NCI-H2196 (cell line): Measurements from ENCODE around the gene BNC1.
"Not testable (repeated sequence)": the region's sequence is repeated elsewhere in the genome, so short reads cannot be mapped to it uniquely, and the experiment has no call there.

Experiments
- DNase-seq: peaks from one replicate; lab custom pipeline; 2025; ENCODE audit not compliant: unreplicated experiment; lab: John Stamatoyannopoulos, UW

The BNC1 gene

DNA sequence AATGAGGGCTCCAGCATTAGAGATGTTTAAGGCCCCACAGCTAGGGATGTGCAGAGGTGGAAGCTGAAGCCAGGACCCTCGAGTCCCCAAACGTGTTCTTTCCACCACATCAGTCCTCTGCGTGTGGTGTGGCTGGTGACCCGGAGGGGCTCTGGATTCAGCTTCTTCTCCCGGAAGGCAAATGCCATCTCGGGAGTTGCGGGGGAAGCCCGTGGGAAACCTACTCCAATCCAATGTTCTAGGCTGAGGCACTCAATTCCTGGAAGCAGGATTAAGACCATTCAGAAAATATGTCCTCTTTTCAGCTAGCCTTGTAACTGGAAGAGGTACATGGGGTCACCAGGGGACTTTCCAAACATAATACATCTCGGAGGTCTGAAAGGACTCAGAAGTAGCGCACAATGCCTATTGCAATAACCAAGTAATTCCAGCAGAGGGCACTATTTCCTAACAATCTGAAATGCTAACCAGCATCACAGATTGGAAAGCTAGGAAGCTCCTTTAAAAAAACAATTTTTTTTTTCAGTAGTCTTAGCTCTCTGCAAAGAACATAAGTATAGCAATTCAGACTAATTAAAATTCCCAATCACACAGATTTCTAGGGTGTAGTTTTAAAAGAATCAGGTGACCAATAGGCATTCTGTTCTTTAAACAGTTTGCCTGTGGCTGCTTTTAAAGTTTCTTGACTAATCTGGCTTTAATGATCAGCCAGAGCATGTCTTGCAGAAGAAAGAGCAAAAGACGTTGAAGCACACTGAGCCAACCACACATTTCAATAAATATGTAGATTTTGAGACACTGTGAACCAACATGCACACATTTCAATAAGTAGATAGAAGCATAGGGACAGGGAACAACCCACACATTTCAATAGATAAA lies 36.1 kb downstream of the BNC1 start:
- peak; percentile 52 for DNase-seq

DNA sequence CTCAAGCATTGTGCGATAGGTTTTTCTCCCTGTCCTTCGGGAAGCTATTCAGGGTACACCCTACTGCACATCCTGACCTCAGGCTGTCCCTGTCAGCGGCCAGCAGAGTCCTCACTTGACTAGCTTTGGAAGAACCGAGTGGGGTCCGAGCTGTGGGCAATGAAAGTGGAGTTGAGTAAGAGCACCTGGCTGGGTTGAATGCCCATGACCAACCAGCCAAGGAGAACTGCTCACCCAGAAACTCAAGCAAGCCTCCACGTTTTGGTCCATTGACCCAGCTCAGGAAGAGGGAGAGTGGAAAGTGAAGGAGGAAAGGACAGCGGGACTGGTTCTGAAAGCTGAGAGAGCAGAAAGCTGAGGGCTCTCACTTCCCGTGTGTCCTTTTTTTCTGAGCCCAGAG lies 40.8 kb downstream of the BNC1 start:
- DNase-seq: no peak

DNA sequence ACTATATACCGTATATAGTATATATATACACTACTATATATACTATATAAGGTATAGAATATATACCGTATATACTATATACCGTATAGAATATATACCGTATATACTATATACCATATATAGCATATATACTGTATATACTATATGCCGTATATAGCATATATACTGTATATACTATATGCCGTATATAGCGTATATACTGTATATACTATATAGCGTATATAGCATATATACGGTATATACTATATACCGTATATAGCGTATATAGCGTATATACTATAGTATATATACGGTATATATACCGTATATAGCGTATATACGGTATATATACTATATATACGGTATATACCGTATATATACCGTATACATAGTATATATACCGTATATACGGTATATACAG lies 54.2 kb downstream of the BNC1 start:
- DNase-seq: no peak

DNA sequence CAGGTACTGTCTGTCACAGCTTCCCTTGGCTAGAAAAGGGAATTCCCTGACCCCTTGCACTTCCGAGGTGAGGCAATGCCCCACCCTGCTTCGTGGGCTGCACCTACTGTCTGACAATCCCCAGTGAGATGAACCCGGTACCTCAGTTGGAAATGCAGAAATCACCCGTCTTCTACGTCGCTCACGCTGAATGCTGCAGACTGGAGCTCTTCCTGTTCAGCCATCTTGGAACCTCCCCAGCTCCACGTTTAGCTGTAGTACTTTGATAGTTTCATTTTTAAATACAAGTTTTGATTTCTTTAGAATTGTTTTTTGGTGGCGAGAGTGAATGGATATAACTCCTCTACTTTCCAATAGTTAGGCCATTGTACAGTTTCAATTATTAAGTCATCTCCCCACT lies 59.0 kb downstream of the BNC1 start:
- DNase-seq: no peak

DNA sequence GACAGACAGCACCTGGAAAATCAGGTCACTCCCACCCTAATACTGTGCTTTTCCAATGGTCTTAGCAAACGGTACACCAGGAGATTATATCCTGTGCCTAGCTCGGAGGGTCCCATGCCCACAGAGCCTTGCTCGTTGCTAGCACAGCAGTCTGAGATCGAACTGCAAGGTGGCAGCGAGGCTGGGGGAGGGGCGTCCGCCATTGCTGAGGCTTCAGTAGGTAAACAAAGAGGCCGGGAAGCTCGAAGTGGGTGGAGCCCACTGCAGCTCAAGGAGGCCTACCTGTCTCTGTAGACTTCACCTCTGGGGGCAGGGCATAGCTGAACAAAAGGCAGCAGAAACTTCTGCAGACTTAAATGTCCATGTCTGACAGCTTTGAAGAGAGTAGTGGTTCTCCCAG lies 62.7 kb downstream of the BNC1 start:
- DNase-seq: not testable (repeated sequence)

DNA sequence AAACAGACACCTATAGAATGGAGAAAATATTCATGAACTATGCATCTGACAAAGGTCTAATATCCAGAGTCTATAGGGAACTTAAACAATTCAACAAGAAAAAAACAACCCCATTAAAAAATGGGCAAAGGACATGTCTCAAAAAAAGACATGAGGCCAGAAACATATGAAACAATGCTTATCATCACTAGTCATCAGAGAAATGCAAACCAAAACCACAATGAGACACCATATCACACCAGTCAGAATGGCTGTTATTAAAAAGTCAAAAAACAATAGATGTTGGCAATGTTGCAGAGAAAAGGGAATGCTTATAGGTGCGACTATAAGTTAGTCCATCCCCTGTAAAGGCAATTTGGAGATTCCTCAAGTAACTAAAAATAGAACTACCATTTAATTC lies 65.4 kb downstream of the BNC1 start:
- DNase-seq: no peak

DNA sequence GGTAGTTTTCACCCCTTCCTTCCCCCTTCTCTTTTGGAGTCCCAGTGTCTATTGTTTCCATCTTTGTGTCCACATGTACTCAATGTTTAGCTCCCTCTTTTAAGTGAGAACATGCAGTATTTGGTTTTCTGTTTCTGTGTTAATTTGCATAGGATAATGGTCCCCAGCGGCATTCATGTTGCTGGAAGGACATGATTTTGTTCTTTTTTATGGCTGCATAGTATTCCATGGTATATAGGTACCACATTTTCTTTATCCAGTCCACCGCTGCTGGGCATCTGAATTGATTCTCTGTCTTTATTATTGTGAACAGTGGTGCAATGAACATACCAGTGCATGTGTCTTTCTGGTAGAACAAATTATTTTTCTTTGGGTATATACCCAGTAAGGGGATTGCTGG lies 69.2 kb downstream of the BNC1 start:
- DNase-seq: no peak

DNA sequence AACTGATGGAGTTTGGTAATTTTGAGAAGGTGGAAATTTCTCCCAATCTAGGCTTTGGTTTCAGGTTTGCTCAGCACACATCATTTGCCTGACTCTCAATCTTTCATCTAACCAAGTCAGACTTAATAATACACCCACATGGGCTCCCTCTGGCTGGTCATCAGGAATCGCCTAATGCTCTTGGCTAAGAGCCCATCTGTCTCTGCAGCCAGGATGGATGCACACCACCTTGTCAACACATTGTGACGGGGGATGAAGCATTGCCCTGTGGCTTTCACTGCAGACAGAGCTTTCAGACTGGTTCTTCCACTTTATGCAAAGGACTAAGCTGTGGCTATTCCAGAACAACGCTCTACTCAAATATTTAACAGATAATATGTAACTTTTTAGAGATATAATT lies 73.8 kb downstream of the BNC1 start:
- peak; percentile 24 for DNase-seq

DNA sequence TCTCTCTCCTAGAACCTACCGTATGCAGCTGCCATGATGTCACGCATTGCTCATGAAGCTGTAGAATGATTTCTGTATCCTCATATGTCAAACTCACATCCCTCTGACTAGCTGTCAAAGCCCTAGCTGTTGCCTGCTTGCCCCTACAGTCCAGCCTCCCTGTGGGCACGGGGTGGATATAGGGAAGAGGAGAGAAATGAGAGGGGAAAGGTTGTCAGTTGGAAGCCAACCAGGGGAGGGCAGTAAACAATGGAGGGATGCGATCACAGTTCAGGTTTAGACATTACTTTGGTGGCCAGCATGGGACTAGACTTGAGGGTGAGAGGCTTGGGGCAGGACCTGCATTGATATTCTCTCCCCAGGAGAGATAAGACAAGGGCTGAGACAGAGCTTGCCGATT lies 75.1 kb downstream of the BNC1 start:
- DNase-seq: no peak

DNA sequence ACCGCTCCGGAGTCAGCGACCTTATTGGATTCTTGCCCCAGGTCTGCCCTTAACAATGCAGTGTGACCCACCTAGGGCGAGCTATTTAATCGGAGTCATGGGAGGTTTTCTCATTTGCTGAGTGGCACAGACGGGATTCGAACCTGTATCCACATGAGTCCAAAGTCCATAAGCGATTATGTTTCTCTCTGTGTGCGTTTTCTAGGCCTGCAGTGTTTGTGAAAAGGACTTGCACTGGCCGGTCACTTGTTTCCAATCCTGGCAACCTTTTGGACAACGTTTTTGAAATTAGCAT lies 76.2 kb downstream of the BNC1 start:
- DNase-seq: peak; percentile 3

DNA sequence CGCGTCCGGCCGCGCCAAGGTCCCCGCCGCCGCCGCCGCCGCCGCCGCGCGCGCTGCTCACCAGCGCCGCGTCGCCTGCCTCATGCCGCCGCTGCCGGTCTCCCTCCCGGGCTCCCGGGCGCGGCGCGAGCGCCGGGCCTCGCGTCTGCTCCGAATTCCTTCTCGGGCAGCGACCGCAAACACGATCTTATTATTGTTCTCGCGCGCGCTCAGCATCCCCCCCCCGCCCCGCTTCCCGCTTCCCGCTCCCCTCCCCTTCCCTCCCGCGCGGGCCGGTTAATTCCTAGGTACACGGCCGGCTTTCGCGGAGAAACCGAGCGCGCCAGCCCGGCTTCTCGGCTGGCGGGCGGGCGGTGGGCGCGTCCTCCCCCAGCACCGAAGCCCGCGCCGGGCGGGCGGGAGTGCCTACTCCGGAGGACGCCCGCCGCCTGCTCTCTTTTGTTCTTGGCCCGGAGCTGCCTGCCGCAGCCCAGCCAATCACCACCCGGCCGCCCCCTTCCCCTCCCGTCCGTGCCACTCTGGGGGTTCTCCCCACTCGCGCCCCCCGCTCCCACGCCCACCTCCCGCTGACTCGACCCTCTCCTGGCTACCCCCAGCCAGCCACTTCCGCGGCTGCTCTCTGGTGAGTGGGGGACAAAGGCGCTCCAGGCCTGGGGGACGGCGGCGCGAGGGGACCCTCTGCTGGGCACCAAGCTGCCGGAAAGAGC lies 76.7 kb downstream of the BNC1 start, which contains the start of gene HDGFL3:
Gene HDGFL3 (minus strand): TSS at position 164 of the 707 bp plus-strand sequence. CDS start 409 bp downstream, outside the sequence.
- peak; percentile 61 for DNase-seq

DNA sequence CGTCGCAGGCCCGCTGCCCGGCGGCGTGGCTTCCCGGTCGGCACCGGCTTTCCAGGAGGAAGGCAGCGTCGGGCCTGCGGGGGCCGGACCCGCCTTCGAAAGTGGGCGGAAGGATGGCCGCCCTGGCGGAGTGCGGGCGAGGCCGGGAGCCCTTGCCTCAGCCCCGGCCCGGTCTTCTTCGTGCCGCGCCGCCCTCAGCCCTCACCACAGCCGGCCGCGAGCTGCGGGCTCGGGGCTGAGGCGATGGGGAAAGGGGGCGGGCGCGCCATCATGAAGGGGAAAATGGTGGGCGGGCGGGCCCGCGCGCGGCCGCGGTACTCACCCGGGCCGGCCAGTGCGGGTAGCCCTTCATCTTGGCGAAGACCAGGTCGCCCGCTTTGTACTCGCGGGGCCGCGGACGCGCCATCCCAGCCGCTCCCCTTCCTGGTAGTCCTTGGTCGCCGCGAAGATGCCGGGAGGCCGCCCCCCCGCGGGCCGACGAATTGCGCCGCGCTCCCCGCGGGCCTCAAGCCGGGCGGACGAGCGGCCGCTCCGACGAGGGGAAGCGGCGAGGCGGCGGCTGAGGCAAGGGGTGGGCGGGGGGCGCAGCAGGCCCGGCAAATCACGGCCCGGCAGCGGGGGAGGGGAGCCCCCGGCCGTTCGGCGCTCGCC lies 77.3 kb downstream of the BNC1 start:
- DNase-seq: no peak

DNA sequence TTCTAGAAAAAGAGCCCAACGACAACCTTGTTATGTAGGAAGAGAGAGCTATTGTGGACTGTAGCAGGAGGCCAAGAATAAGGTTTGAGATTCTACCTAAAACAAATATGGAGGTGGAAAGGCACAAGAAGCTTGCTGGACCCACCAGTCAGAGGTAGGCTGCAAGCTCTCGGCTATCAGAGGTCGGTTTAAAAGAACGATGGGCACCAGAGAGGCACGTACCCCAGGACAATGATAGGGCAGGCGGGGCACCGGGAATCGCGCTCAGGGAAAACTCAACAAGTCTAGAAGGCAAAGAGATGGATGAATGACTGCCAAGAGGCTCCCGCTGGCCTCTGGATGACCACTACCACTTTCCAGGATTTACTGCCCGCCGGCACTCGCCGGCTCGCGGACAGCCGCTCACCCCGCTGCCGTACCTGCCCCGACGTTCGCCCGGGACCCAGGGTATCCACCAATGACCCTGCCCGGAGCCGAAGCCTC lies 77.9 kb downstream of the BNC1 start:
- no peak for DNase-seq
